Endothelial cell (in vitro differentiated cells): ENCODE measurements around the gene SLC19A1. TPM values are rescaled to one million over a fixed set of nuclear protein-coding genes. Genes with fewer than 3 reads are reported as not detected.

Experiments
- DNase-seq: peaks from one replicate; pipeline ENCODE4 v3.0.0; 2021; ENCODE audit warnings: low spot score
- H3K27ac Mint-ChIP-seq: one replicate; pipeline ENCODE4 v1.8.0; 2021; ENCODE audit warnings: mixed read lengths, inconsistent platforms; ENCODE audit not compliant: unreplicated experiment
- H3K27me3 Mint-ChIP-seq: one replicate; pipeline ENCODE4 v1.8.0; 2021; ENCODE audit warnings: mild to moderate bottlenecking, moderate library complexity, mixed read lengths, inconsistent platforms; ENCODE audit not compliant: unreplicated experiment
- H3K36me3 Mint-ChIP-seq: one replicate; pipeline ENCODE4 v1.8.0; 2021; ENCODE audit warnings: mild to moderate bottlenecking, low read depth, mixed read lengths, inconsistent platforms; ENCODE audit not compliant: unreplicated experiment
- H3K4me1 Mint-ChIP-seq: one replicate; pipeline ENCODE4 v1.8.0; 2021; ENCODE audit warnings: mild to moderate bottlenecking, mixed read lengths, inconsistent platforms; ENCODE audit not compliant: unreplicated experiment
- H3K4me3 Mint-ChIP-seq: one replicate; pipeline ENCODE4 v1.8.0; 2021; ENCODE audit warnings: mild to moderate bottlenecking, mixed read lengths, inconsistent platforms; ENCODE audit not compliant: unreplicated experiment
- H3K9me3 Mint-ChIP-seq: one replicate; pipeline ENCODE4 v1.8.0; 2021; ENCODE audit warnings: mixed read lengths, inconsistent platforms; ENCODE audit not compliant: unreplicated experiment
- CTCF ChIP-seq: fragments of 200-600 bp; sonication (generic); IDR thresholded peaks from one replicate; pipeline ENCODE4 v1.5.0; 2021; ENCODE audit warnings: antibody characterized with exemption; ENCODE audit not compliant: unreplicated experiment
- total RNA-seq: library from RNA; stranded (reverse); fragmentation: NEBNext Ultra II Directional; extraction: Animal tissue kit (Norgen Biotek cat#: 25700); gene quantifications from one replicate; pipeline ENCODE4 v1.2.1, GENCODE V29; 2021; ENCODE audit not compliant: unreplicated experiment

SLC19A1 gene
- total RNA-seq, 1 donor from 2014 or later = 27.1 TPM

- Mint-ChIP-seq H3K9me3 (no peaks in the 10 kb centered on the region), H3K36me3 (no peaks in the 10 kb centered on the region), H3K4me1 (no peaks in the 10 kb centered on the region), H3K27ac (no peak overlapping the region), H3K27me3 (peaks cover 5% of the 10 kb centered on the region), H3K4me3 (no peak overlapping the region)
- no peak for DNase-seq
- no peak for TF ChIP-seq CTCF
Measured at GRCh38 chr21:45512626-45513002, 29.6 kb downstream of the SLC19A1 start.

- H3K27ac Mint-ChIP-seq = no peak overlapping the region
- no peaks in the 10 kb centered on the region for H3K9me3 Mint-ChIP-seq
- DNase-seq = no peak
- H3K27me3 Mint-ChIP-seq = peaks cover 5% of the 10 kb centered on the region
- H3K4me3 Mint-ChIP-seq = no peak overlapping the region
- TF ChIP-seq CTCF = no peak
- no peaks in the 10 kb centered on the region for H3K4me1 Mint-ChIP-seq
- H3K36me3 Mint-ChIP-seq = no peaks in the 10 kb centered on the region
Measured at GRCh38 chr21:45511661-45512431, 30.4 kb downstream of the SLC19A1 start.

- no peak for TF ChIP-seq CTCF
- H3K27me3 Mint-ChIP-seq = peaks cover 5% of the 10 kb centered on the region
- DNase-seq = no peak
- H3K4me3 Mint-ChIP-seq = no peak overlapping the region
- no peaks in the 10 kb centered on the region for H3K4me1 Mint-ChIP-seq
- H3K36me3 Mint-ChIP-seq = no peaks in the 10 kb centered on the region
- no peaks in the 10 kb centered on the region for H3K9me3 Mint-ChIP-seq
- peak overlapping the region; percentile 24 for H3K27ac Mint-ChIP-seq
Measured at GRCh38 chr21:45511007-45511406, 31.2 kb downstream of the SLC19A1 start.

- no peaks in the 10 kb centered on the region for H3K36me3 Mint-ChIP-seq
- DNase-seq = no peak
- TF ChIP-seq CTCF = no peak
- no peaks in the 10 kb centered on the region for H3K9me3 Mint-ChIP-seq
- no peak overlapping the region for H3K4me3 Mint-ChIP-seq
- no peaks in the 10 kb centered on the region for H3K4me1 Mint-ChIP-seq
- H3K27ac Mint-ChIP-seq = no peak overlapping the region
- H3K27me3 Mint-ChIP-seq = peaks cover 7% of the 10 kb centered on the region
Measured at GRCh38 chr21:45510466-45510955, 31.7 kb downstream of the SLC19A1 start.

GRCh38 chr21:45509566-45510465 lies 32.4 kb downstream of the SLC19A1 start:
- no peak for DNase-seq
- peaks cover 7% of the 10 kb centered on the region for H3K27me3 Mint-ChIP-seq
- no peaks in the 10 kb centered on the region for H3K9me3 Mint-ChIP-seq

More at GRCh38 chr21:45509566-45510465, 32.4 kb downstream of the SLC19A1 start:
- TF ChIP-seq CTCF = peak; percentile 22
- Mint-ChIP-seq H3K27ac (no peak overlapping the region), H3K4me3 (no peak overlapping the region), H3K4me1 (no peaks in the 10 kb centered on the region), H3K36me3 (no peaks in the 10 kb centered on the region)
